PC-3 (cell line): ENCODE data around the gene POU2AF2. TPM values are rescaled to one million over a fixed set of nuclear protein-coding genes. Genes with fewer than 3 reads are reported as not detected.

Experiments used
- ATAC-seq: fragments of 200-7000 bp; cut with Tn5 transposase; 2 replicates; pipeline ENCODE4 v1.9.1; 2020; ENCODE audit warnings: mild to moderate bottlenecking, moderate library complexity
- Bru-seq: library from RNA; stranded (reverse); fragments of 400-500 nt; gene quantifications from one replicate; lab custom pipeline; 2021; lab: Mats Ljungman, UMichigan
- BruChase-seq, 2 experiments: library from RNA; stranded (reverse); fragments of 400-500 nt; gene quantifications; one replicate each; lab custom pipeline; 2021; lab: Mats Ljungman, UMichigan
- BruUV-seq: library from RNA; stranded (reverse); fragments of 400-500 nt; replicated peaks from 2 replicates; lab custom pipeline; 2021; lab: Mats Ljungman, UMichigan
- CTCF ChIA-PET: fragments of 300-600 bp; sonication (Branson Sonifier 250); formaldehyde crosslinking; loops from one replicate; lab custom pipeline; 2022; ENCODE audit warnings: antibody characterized with exemption; lab: Charles Lee
- POLR2A ChIA-PET: fragments of 300-600 bp; sonication (Branson Sonifier 250); formaldehyde crosslinking; loops from one replicate; lab custom pipeline; 2022; ENCODE audit warnings: antibody characterized with exemption; ENCODE audit not compliant: unreplicated experiment; lab: Charles Lee
- DNase-seq: peaks from one replicate; pipeline ENCODE4 v3.0.0-alpha.2; 2015
- H2AFZ ChIP-seq: fragments of 300-600 bp; sonication (generic); 2 replicates; pipeline ENCODE4 v1.6.0; 2016; ENCODE audit warnings: antibody characterized with exemption, low read length
- H3F3A ChIP-seq: fragments of 300-600 bp; sonication (generic); one replicate; pipeline ENCODE4 v1.6.0; 2017; ENCODE audit warnings: antibody characterized with exemption, low read length, control low read depth, mild to moderate bottlenecking; ENCODE audit not compliant: unreplicated experiment
- H3K27ac ChIP-seq: fragments of 300-600 bp; sonication (generic); 2 replicates; pipeline ENCODE4 v1.5.1; 2016; ENCODE audit warnings: mild to moderate bottlenecking, low read length
- H3K27me3 ChIP-seq: fragments of 300-600 bp; sonication (generic); 2 replicates; pipeline ENCODE4 v1.6.1; 2016; ENCODE audit warnings: low read length, mixed read lengths
- H3K36me3 ChIP-seq: fragments of 300-600 bp; sonication (generic); 2 replicates; pipeline ENCODE4 v1.6.1; 2016; ENCODE audit warnings: low read depth, mixed run types, low read length, mixed read lengths
- H3K4me1 ChIP-seq: fragments of 300-600 bp; sonication (generic); 2 replicates; pipeline ENCODE4 v1.5.1; 2016; ENCODE audit warnings: low read length; ENCODE audit not compliant: insufficient read depth
- H3K4me2 ChIP-seq: fragments of 300-600 bp; sonication (generic); 2 replicates; pipeline ENCODE4 v1.6.0; 2016; ENCODE audit warnings: low read length
- H3K4me3 ChIP-seq: fragments of 300-600 bp; sonication (generic); 2 replicates; pipeline ENCODE4 v1.5.1; 2016; ENCODE audit warnings: mild to moderate bottlenecking, low read length, mixed read lengths
- H3K79me2 ChIP-seq: fragments of 300-600 bp; sonication (generic); 2 replicates; pipeline ENCODE4 v1.6.1; 2017; ENCODE audit warnings: low read length, mixed read lengths
- H3K9ac ChIP-seq: fragments of 300-600 bp; sonication (generic); 2 replicates; pipeline ENCODE4 v1.6.0; 2016; ENCODE audit warnings: mild to moderate bottlenecking, low read length
- H3K9me2 ChIP-seq: fragments of 300-600 bp; sonication (generic); replicated peaks from 2 replicates; pipeline ENCODE4 v1.6.1; 2016; ENCODE audit warnings: mixed run types, low read length, mixed read lengths
- H3K9me3 ChIP-seq: fragments of 300-600 bp; sonication (generic); 2 replicates; pipeline ENCODE4 v1.6.1; 2016; ENCODE audit warnings: low read length, mixed read lengths
- H4K20me1 ChIP-seq: fragments of 300-600 bp; sonication (generic); 2 replicates; pipeline ENCODE4 v1.6.1; 2016; ENCODE audit warnings: low read length, mixed read lengths
- CTCF ChIP-seq: fragments of 300-600 bp; sonication (generic); conservative IDR thresholded peaks from 2 replicates; pipeline ENCODE4 v1.5.1; 2017; ENCODE audit warnings: antibody characterized with exemption, low read depth, mild to moderate bottlenecking, low read length
- EZH2 ChIP-seq: fragments of 300-600 bp; sonication (generic); IDR thresholded peaks from one replicate; pipeline ENCODE4 v1.6.1; 2017; ENCODE audit warnings: antibody characterized with exemption, mild to moderate bottlenecking, low read length; ENCODE audit not compliant: unreplicated experiment
- EZH2phosphoT487 ChIP-seq: fragments of 300-600 bp; sonication (generic); IDR thresholded peaks from 2 replicates; pipeline ENCODE4 v1.6.1; 2018; ENCODE audit warnings: mild to moderate bottlenecking, antibody characterized with exemption, low read length, borderline replicate concordance
- intact Hi-C: fragments of 100-400 bp; cut with micrococcal nuclease; formaldehyde crosslinking; loops from 2 replicates; pipeline ENCODE4 v1.9.0; 2023
- long read RNA-seq: library from polyadenylated mRNA; unstranded; transcript quantifications from one replicate; pipeline ENCODE4 v2.0.0, GENCODE V29; 2021; ENCODE audit not compliant: unreplicated experiment
- total RNA-seq: library from RNA; depleted of rRNA; stranded (reverse); fragments of >200 nt; gene quantifications from 2 replicates; pipeline ENCODE4 v1.2.3, GENCODE V29; 2014; rRNA removed

The POU2AF2 gene
- total RNA-seq (not detected in 2 replicates), Bru-seq, nascent RNA (not detected), BruChase-seq, experiment 1, labeled RNA remaining after a 6-hour chase (not detected), BruChase-seq, experiment 2, labeled RNA remaining after a 2-hour chase (not detected)
- long read RNA-seq, result 0 reads

GRCh38 chr11:111245425-111245824 is at the start of gene POU2AF2:
POU2AF2 (plus strand) TSS chr11:111245725; CDS start chr11:111245854, 129 bp downstream.
- Histone ChIP-seq H2AFZ (no peak within 1 kb of the TSS), H3K4me1 (no peaks in the 10 kb centered on the region), H3K36me3 (no peaks in the 10 kb centered on the region), H3K9me2 (no peaks in the 10 kb centered on the region), H3K9me3 (no peaks in the 10 kb centered on the region), H4K20me1 (no peaks in the 10 kb centered on the region), H3K27ac (no peak within 1 kb of the TSS), H3K27me3 (peaks cover 77% of the 10 kb centered on the region), H3K79me2 (no peaks in the 10 kb centered on the region), H3F3A (no peaks in the 10 kb centered on the region), H3K9ac (no peak within 1 kb of the TSS), H3K4me2 (no peak within 1 kb of the TSS), H3K4me3 (no peak within 1 kb of the TSS)
- TF ChIP-seq EZH2 (no peak), CTCF (no peak), EZH2phosphoT487 (no peak)
- no peak for DNase-seq
- intact Hi-C loops, result no loop called here
- no peak for ATAC-seq
- ChIA-PET POLR2A (no interaction called here), CTCF (no interaction called here)
- BruUV-seq, result no TSS peak

GRCh38 chr11:111200010-111200534 is 45.5 kb upstream of the POU2AF2 start:
- no peak overlapping the region for H3K4me3 ChIP-seq
- H3F3A ChIP-seq, result no peaks in the 10 kb centered on the region
- H4K20me1 ChIP-seq, result no peaks in the 10 kb centered on the region
- no peak for DNase-seq
- H3K36me3 ChIP-seq, result no peaks in the 10 kb centered on the region
- no peak overlapping the region for H2AFZ ChIP-seq
- no peak overlapping the region for H3K27ac ChIP-seq
- H3K79me2 ChIP-seq, result no peaks in the 10 kb centered on the region
- no peak for TF ChIP-seq EZH2phosphoT487
- no peak for TF ChIP-seq EZH2
- no peak for TF ChIP-seq CTCF
- no peak for ATAC-seq
- no peaks in the 10 kb centered on the region for H3K9me3 ChIP-seq
- H3K4me1 ChIP-seq, result no peaks in the 10 kb centered on the region
- BruUV-seq, result no TSS peak
- H3K9ac ChIP-seq, result no peak overlapping the region
- intact Hi-C loops, result loop anchor here (10.0 kb wide), 1 partner anchor 335 kb away; no protein-coding TSS in a partner anchor
- ChIA-PET CTCF (no interaction called here), POLR2A (no interaction called here)
- no peaks in the 10 kb centered on the region for H3K9me2 ChIP-seq
- no peaks in the 10 kb centered on the region for H3K27me3 ChIP-seq
- no peak overlapping the region for H3K4me2 ChIP-seq

GRCh38 chr11:111204211-111204610 is 41.3 kb upstream of the POU2AF2 start:
- DNase-seq (no peak), ATAC-seq (no peak)
- H3K79me2 ChIP-seq, result no peaks in the 10 kb centered on the region
- H3F3A ChIP-seq, result peaks cover 6% of the 10 kb centered on the region
- ChIA-PET CTCF (no interaction called here), POLR2A (no interaction called here)
- no peaks in the 10 kb centered on the region for H3K27me3 ChIP-seq
- H3K9me2 ChIP-seq, result no peaks in the 10 kb centered on the region
- H3K9me3 ChIP-seq, result no peaks in the 10 kb centered on the region
- no peaks in the 10 kb centered on the region for H3K36me3 ChIP-seq
- no peak overlapping the region for H3K4me3 ChIP-seq
- H3K4me2 ChIP-seq, result no peak overlapping the region
- H3K4me1 ChIP-seq, result peaks cover 26% of the 10 kb centered on the region
- no TSS peak for BruUV-seq
- H3K9ac ChIP-seq, result no peak overlapping the region
- TF ChIP-seq EZH2phosphoT487 (no peak), CTCF (no peak), EZH2 (no peak)
- H2AFZ ChIP-seq, result no peak overlapping the region
- intact Hi-C loops, result loop anchor here (10.0 kb wide), 1 partner anchor 331 kb away; no protein-coding TSS in a partner anchor
- no peak overlapping the region for H3K27ac ChIP-seq
- no peaks in the 10 kb centered on the region for H4K20me1 ChIP-seq
